ENCODE measurements around the gene KANSL1. TPM values are rescaled to one million over a fixed set of nuclear protein-coding genes. Genes with fewer than 3 reads are reported as not detected.

KANSL1 gene
- total and polyA plus RNA-seq, 2 donors (not counting 1 experiment from before 2014, with no cell fraction given): 8.4 to 78.6 TPM

GRCh38 chr17:46044286-46044928 lies 148.8 kb downstream of the KANSL1 start:
- DNase-seq (ENCODE audit: low read depth in 2 of 2): peak; percentile 86 to 95
- no peak overlapping the region for H2AFZ ChIP-seq (ENCODE audit: low read length)
- no peak overlapping the region for H3K4me2 ChIP-seq (ENCODE audit: extremely low read depth, insufficient read depth, low read length)
- peaks cover 2% of the 10 kb centered on the region for H3K4me1 ChIP-seq (ENCODE audit: control insufficient read depth, extremely low read depth, insufficient read depth, low read length)
- no peaks in the 10 kb centered on the region for H3K9me3 ChIP-seq (ENCODE audit: control insufficient read depth, insufficient read depth, low read depth, low read length)
- H3K9ac ChIP-seq (ENCODE audit: insufficient read depth, low read length): no peak overlapping the region
- no peak for TF ChIP-seq EZH2 (IDR thresholded peaks at IDR 0.05; ENCODE audit: low read length, missing control alignments)
- TF ChIP-seq, protein P1, sequence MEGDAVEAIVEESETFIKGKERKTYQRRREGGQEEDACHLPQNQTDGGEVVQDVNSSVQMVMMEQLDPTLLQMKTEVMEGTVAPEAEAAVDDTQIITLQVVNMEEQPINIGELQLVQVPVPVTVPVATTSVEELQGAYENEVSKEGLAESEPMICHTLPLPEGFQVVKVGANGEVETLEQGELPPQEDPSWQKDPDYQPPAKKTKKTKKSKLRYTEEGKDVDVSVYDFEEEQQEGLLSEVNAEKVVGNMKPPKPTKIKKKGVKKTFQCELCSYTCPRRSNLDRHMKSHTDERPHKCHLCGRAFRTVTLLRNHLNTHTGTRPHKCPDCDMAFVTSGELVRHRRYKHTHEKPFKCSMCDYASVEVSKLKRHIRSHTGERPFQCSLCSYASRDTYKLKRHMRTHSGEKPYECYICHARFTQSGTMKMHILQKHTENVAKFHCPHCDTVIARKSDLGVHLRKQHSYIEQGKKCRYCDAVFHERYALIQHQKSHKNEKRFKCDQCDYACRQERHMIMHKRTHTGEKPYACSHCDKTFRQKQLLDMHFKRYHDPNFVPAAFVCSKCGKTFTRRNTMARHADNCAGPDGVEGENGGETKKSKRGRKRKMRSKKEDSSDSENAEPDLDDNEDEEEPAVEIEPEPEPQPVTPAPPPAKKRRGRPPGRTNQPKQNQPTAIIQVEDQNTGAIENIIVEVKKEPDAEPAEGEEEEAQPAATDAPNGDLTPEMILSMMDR (conservative IDR thresholded peaks at IDR 0.05 in 1 of 2, IDR thresholded peaks at IDR 0.05 in 1 of 2; ENCODE audit: low read depth in 1 of 2, low read length in 2 of 2): peak; percentile 91 to 93
- no peak overlapping the region for H3K4me3 ChIP-seq (replicated peaks in 1 of 4; ENCODE audit: control extremely low read depth in 1 of 4, insufficient read depth in 1 of 4, low read depth in 3 of 4, low read length in 4 of 4)
- H3K27ac ChIP-seq (ENCODE audit: insufficient read depth, low read length): no peak overlapping the region
- peaks cover 4% of the 10 kb centered on the region for H3K36me3 ChIP-seq (ENCODE audit: control insufficient read depth, insufficient read depth, low read length)
- no peaks in the 10 kb centered on the region for H3K79me2 ChIP-seq (ENCODE audit: control insufficient read depth, insufficient read depth, low read length)
- H3K27me3 ChIP-seq (ENCODE audit: control insufficient read depth, insufficient read depth, low read length): no peaks in the 10 kb centered on the region
- H4K20me1 ChIP-seq (ENCODE audit: control insufficient read depth, extremely low read depth, insufficient read depth, low read length): no peaks in the 10 kb centered on the region

DNA sequence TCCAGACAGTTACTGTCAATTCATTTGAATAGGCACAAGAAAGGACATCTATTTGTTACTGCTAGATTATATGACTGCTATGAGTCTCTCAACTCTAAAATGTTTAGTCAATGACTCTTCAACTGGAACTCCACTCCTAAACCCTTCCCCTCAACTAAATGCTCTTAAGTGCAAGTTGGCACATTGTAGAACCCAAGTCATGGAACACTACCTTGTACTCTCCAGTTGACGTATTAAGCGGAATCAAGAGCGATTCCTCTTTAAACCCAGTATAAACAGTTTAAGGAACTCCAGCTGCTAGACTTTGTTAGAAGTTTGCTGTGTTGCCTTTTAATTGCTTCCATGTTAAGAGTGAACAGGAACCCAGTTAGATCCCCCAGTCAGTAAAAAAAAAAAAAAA lies 149.6 kb downstream of the KANSL1 start:
- Histone ChIP-seq H3K27me3 (ENCODE audit: control insufficient read depth, insufficient read depth, low read length) (no peaks in the 10 kb centered on the region), H3K9me3 (ENCODE audit: control insufficient read depth, insufficient read depth, low read depth, low read length) (no peaks in the 10 kb centered on the region), H2AFZ (ENCODE audit: low read length) (no peak overlapping the region), H3K9ac (ENCODE audit: insufficient read depth, low read length) (no peak overlapping the region), H3K79me2 (ENCODE audit: control insufficient read depth, insufficient read depth, low read length) (no peaks in the 10 kb centered on the region), H3K27ac (ENCODE audit: insufficient read depth, low read length) (no peak overlapping the region), H3K4me3 (replicated peaks in 1 of 4; ENCODE audit: control extremely low read depth in 1 of 4, insufficient read depth in 1 of 4, low read depth in 3 of 4, low read length in 4 of 4) (no peak overlapping the region), H3K36me3 (ENCODE audit: control insufficient read depth, insufficient read depth, low read length) (peaks cover 5% of the 10 kb centered on the region), H3K4me2 (ENCODE audit: extremely low read depth, insufficient read depth, low read length) (no peak overlapping the region), H3K4me1 (ENCODE audit: control insufficient read depth, extremely low read depth, insufficient read depth, low read length) (peaks cover 2% of the 10 kb centered on the region), H4K20me1 (ENCODE audit: control insufficient read depth, extremely low read depth, insufficient read depth, low read length) (no peaks in the 10 kb centered on the region)
- no peak for TF ChIP-seq EZH2 (IDR thresholded peaks at IDR 0.05; ENCODE audit: low read length, missing control alignments)
- TF ChIP-seq, protein P1 (conservative IDR thresholded peaks at IDR 0.05 in 1 of 2, IDR thresholded peaks at IDR 0.05 in 1 of 2; ENCODE audit: low read depth in 1 of 2, low read length in 2 of 2): no peak
- no peak for DNase-seq (ENCODE audit: low read depth in 2 of 2)

DNA sequence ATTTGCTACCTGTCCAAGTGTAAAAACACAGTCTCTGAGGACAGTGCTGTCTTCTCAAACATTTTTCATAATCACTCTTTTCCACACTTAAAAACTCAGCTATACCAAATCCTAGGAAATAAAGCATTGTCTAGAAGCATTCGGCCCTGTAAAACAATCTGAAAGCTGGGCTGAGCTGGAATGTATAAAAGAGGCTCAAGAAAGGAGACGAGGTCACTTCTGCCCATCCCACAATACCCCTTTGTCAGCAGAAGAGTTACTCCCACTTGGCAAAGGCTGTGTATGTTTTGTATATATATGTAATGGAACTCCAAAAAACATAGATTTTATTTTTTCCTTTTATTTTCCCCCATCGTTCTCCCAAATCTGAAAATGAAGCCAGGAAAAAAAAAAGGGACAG lies 150.3 kb downstream of the KANSL1 start:
- no peak overlapping the region for H3K27ac ChIP-seq (ENCODE audit: insufficient read depth, low read length)
- TF ChIP-seq, protein P1 (conservative IDR thresholded peaks at IDR 0.05 in 1 of 2, IDR thresholded peaks at IDR 0.05 in 1 of 2; ENCODE audit: low read depth in 1 of 2, low read length in 2 of 2): no peak
- TF ChIP-seq EZH2 (IDR thresholded peaks at IDR 0.05; ENCODE audit: low read length, missing control alignments): no peak
- no peaks in the 10 kb centered on the region for H3K79me2 ChIP-seq (ENCODE audit: control insufficient read depth, insufficient read depth, low read length)
- H3K27me3 ChIP-seq (ENCODE audit: control insufficient read depth, insufficient read depth, low read length): no peaks in the 10 kb centered on the region
- no peak overlapping the region for H3K4me3 ChIP-seq (replicated peaks in 1 of 4; ENCODE audit: control extremely low read depth in 1 of 4, insufficient read depth in 1 of 4, low read depth in 3 of 4, low read length in 4 of 4)
- H3K4me1 ChIP-seq (ENCODE audit: control insufficient read depth, extremely low read depth, insufficient read depth, low read length): peaks cover 2% of the 10 kb centered on the region
- no peaks in the 10 kb centered on the region for H3K9me3 ChIP-seq (ENCODE audit: control insufficient read depth, insufficient read depth, low read depth, low read length)
- H3K4me2 ChIP-seq (ENCODE audit: extremely low read depth, insufficient read depth, low read length): no peak overlapping the region
- no peaks in the 10 kb centered on the region for H4K20me1 ChIP-seq (ENCODE audit: control insufficient read depth, extremely low read depth, insufficient read depth, low read length)
- peaks cover 6% of the 10 kb centered on the region for H3K36me3 ChIP-seq (ENCODE audit: control insufficient read depth, insufficient read depth, low read length)
- H2AFZ ChIP-seq (ENCODE audit: low read length): no peak overlapping the region
- no peak overlapping the region for H3K9ac ChIP-seq (ENCODE audit: insufficient read depth, low read length)
- DNase-seq (ENCODE audit: low read depth in 2 of 2): no peak

Data from fibroblast of lung (primary cell).